ENCODE data around the gene UGDH.
"Not testable (repeated sequence)": the region's sequence is repeated elsewhere in the genome, so short reads cannot be mapped to it uniquely, and the experiment has no call there.

UGDH gene

GRCh38 chr4:39494354-39494753, 32.9 kb downstream of the UGDH start:
- DNase-seq (ENCODE audit: low read depth) = no peak

DNA sequence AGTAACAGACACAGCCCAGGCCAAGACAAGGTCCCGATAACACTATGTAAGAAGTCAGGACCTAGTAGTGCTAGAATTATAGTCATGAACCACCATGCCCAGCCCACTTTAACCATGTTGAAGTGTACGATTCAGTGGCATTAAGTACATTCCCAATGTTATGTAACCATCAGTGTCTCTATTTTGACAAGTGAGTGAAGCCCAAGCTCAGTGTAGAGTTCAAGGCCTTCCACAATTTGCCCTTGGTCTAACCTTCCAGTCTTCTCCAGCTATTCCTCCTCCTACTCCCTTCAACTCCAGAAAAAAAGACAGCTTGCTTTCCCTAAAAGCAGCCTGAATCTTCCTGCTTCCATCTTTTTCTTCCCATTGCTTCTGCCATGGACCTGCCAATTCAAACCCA, 36.9 kb downstream of the UGDH start:
- no peak for DNase-seq (ENCODE audit: low read depth)

- no peak for DNase-seq (ENCODE audit: low read depth)
These were observed 40.9 kb downstream of the UGDH start for GRCh38 chr4:39486221-39486804.

DNA sequence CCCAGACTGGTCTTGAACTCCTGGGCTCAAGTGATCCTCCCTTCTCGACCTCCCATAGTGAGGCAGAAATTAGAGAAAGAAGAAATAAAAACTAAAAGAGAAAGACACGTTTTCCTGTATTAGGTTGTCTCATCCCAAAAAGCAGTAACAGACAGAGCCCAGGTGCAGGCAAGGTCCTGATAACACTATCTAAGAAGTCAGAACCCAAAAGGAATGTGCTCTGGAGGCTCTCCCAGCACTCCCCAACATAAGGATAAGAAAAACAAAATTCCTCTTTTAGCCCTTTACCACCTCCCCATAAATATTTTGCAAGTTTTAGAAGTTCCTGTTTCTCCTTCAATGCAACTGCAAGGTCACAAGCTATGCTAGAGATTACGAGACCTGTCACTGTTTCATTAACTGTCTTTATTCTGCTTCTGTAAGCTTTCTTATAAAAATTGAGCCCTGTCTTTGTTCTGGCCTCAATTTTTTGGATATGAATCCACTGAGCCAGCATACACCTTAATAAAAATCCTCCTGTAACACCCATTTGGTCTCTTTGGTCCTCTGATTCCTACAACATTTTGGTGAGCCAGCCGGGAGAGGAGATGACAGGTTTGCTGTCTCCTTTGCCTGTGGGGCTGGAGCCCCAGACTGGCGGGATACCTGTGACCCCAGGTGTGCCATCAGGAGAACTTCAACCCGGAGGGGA, 42.5 kb downstream of the UGDH start:
- no peak for DNase-seq (ENCODE audit: low read depth)

GRCh38 chr4:39480902-39481695, 46.1 kb downstream of the UGDH start:
- no peak for DNase-seq (ENCODE audit: low read depth)

DNA sequence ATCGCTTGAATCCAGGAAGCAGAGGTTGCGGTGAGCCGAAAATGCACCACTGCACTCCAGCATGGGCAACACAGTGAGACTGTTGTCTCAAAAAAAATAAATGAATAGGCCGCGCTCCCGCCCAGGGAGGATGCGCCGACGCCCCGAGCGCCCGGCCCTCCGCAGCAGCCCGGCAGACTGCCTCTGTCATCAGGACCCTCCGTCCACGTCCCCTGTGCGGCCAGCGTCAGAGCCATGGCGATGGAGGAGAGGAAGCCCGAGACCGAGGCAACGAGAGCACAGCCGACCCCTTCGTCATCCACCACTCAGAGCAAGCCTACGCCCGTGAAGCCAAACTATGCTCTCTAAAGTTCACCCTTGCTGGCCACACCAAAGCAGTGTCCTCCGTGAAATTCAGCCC, 47.0 kb downstream of the UGDH start:
- no peak for DNase-seq (ENCODE audit: low read depth)

DNA sequence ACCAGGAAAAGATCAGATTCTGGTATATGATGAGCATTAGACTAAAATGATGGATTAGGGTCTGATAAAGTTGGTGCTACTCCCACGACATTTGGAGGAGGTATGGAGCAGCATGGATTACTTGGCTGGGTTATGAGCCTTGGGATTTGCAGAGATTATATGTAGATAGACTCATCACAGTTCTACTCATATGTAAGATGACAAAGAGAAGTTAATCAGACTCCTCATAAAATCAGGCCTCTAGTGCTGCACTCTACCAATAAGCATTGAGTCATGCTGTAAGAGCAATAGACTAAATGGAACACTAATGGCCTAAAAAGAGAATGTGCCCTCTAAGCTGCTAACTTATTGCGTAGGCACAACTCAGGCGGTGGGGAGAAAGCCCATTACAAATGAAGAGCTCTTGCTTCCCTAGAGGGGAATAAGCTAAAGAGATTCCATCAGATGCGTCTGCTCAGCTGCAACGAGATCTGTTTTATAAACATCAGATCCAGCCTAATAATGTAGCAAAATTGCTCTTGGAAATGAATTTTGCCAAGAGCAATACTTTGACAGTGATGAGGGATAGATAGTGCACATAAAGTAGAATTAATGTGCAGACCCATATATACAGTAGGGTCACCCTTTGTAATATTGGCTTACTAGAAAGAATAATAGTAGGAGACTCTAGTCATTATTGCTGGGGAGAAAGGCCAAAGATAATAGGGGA, 50.9 kb downstream of the UGDH start:
- no peak for DNase-seq (ENCODE audit: low read depth)

GRCh38 chr4:39472396-39472795, 54.8 kb downstream of the UGDH start:
- no peak for DNase-seq (ENCODE audit: low read depth)

- no peak for DNase-seq (ENCODE audit: low read depth)
These were observed 56.8 kb downstream of the UGDH start for GRCh38 chr4:39470402-39470801.

GRCh38 chr4:39469429-39470077, 57.7 kb downstream of the UGDH start:
- DNase-seq (ENCODE audit: low read depth) = no peak

DNA sequence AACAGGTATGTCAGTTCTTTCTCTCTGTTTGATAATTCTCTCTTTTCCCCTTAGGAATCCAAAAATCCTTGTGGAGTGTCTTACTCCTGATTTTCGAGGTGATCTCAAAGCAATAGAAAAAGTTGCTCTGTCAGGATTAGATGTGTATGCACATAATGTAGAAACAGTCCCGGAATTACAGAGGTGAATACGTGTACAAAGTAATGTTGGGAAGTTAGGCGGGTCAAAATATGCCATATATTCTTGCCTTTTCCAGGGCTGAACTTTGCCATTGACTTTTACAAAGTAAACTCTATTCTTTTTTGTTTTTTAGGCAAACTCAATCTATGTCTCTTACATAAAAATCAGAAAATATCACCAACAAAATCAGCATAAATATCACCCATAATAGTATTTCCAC, 59.8 kb downstream of the UGDH start:
- no peak for DNase-seq (ENCODE audit: low read depth)

DNA sequence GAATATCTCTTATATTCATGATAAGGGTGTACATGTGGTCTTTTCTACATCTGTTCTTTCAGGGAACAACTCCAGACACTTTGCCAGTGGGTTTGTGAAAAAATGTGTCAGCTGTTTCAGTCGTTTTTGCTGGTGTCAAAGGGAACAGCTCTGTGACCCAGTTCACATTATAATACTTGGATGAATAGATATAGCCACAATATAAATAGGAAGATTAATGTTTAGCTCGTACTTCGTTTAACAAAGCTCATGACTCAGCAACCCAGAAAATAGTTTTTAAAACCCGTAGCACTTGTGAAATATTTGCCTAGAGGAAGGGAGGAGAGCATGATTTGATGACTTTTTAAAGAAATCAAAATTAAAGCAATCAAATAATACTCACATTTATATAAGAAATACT, 60.5 kb downstream of the UGDH start:
- no peak for DNase-seq (ENCODE audit: low read depth)

DNA sequence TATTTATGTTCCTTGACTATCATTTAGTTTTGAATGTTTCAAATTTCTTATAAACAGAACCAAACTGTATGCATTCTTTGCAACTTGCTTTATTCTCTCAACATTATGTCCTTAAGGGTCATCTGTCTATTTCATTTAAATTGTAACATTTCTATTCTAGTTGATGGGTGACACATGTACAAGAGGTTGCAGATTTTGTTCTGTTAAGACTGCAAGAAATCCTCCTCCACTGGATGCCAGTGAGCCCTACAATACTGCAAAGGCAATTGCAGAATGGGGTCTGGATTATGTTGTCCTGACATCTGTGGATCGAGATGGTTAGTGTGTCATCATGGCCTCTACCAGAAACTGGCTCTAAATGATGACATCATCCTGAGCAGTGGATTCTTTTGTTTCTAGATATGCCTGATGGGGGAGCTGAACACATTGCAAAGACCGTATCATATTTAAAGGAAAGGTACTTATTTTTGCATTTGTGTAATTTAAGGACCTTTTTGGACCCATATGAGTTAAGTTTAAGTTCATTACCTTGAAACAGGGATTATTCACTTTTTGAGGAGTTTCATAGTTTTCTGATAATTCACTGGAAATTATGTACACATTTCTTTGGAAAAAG, 62.2 kb downstream of the UGDH start:
- no peak for DNase-seq (ENCODE audit: low read depth)

- DNase-seq (ENCODE audit: low read depth) = peak; percentile 88
These were observed 68.5 kb downstream of the UGDH start, which contains the start of the genes LIAS and RPL9 for GRCh38 chr4:39458505-39459300. Gene LIAS (plus strand): TSS chr4:39459056. CDS start chr4:39459118, 62 bp downstream. Gene RPL9 (minus strand): TSS chr4:39458922. CDS start chr4:39458439, 483 bp downstream.

GRCh38 chr4:39458161-39458504, 69.1 kb downstream of the UGDH start:
- not testable (repeated sequence) for DNase-seq (ENCODE audit: low read depth)

- DNase-seq (ENCODE audit: low read depth) = no peak
These were observed 70.1 kb downstream of the UGDH start for GRCh38 chr4:39456946-39457763.

GRCh38 chr4:39455486-39455885, 71.8 kb downstream of the UGDH start:
- DNase-seq (ENCODE audit: low read depth) = no peak

GRCh38 chr4:39453738-39454137, 73.5 kb downstream of the UGDH start:
- DNase-seq (ENCODE audit: low read depth) = no peak

DNA sequence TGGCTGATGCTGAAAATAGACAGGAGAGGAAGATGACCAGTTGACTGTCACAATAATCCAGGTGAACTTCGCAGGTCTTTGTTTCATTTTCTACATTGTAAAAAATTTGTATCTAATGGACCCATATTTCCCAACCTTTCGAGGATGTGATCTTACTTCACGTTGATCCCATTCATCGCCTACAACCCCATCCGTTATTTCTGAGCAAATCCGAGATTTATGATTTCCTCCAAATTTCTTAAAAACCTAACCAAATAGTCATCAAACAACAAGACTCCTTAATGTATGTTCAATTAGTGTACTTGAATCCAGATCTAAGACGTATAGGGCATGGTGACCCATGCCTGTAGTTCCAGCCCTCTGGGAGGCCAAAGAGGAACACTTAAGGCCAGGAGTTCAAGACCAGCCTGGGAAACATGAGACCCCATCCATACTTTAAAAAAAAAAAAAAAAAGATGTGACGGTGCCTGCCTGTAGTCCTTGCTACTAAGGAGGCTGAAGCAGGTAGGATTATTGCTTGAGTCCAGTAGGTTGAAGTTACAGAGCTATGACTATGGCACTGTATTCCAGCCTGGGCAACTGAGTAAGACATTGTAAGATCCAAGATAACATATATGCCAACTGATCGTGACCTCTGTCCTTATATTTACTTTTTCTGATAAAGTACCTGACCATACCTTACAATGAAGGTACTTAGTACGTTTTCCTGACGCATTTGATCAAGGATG, 74.2 kb downstream of the UGDH start:
- no peak for DNase-seq (ENCODE audit: low read depth)

All from activated T-cell treated with anti-CD3 and anti-CD28 coated beads for 48 hours (primary cell).